Measurements from ENCODE around the gene LAMP5. TPM values are rescaled to one million over a fixed set of nuclear protein-coding genes. Genes with fewer than 3 reads are reported as not detected.

The LAMP5 gene
- total and polyA plus RNA-seq, 2 of the 13 experiments (the other 11 are each of a cell fraction or from before 2014, with no cell fraction given), result not detected

- in situ Hi-C loops (cut with HindIII; ENCODE audit: extremely low pct_ligation_motif_present, low pct_unique_long_range_greater_than_20kb), result no loop called here
- H2AFZ ChIP-seq (ENCODE audit: low read length), result no peak overlapping the region
- no peak overlapping the region for H3K4me2 ChIP-seq (ENCODE audit: low read depth, low read length)
- WGBS (ENCODE audit: low lambda C conversion rate), result 2% methylated on average over 2 of the region's 2 CpGs
- FAIRE-seq, result no peak
- TF ChIP-seq ATF3 (CRISPR knock-in tag; IDR thresholded peaks at IDR 0.05), result no peak
- peak; percentile 68 for TF ChIP-seq ATF7 (IDR thresholded peaks at IDR 0.05)
- TF ChIP-seq ATF7 (CRISPR knock-in tag; IDR thresholded peaks at IDR 0.05), result no peak
- TF ChIP-seq ZBTB4 (CRISPR knock-in tag; IDR thresholded peaks at IDR 0.05; ENCODE audit: borderline replicate concordance), result no peak
- no peak for TF ChIP-seq TAF15 (IDR thresholded peaks at IDR 0.05; ENCODE audit: low read depth, low read length, poor library complexity, severe bottlenecking)
- TF ChIP-seq ZBTB7A (CRISPR knock-in tag; IDR thresholded peaks at IDR 0.05), result no peak
- TF ChIP-seq KMT2A (CRISPR knock-in tag; IDR thresholded peaks at IDR 0.05), result no peak
- no peak for TF ChIP-seq KDM5B (CRISPR knock-in tag; IDR thresholded peaks at IDR 0.05; ENCODE audit: borderline replicate concordance)
- H3K9ac ChIP-seq (ENCODE audit: insufficient read depth, low read depth, low read length), result no peak overlapping the region
- no peaks in the 10 kb centered on the region for H4K20me1 ChIP-seq (ENCODE audit: insufficient read depth, low read length)
- BruUV-seq (replicated peaks), result no TSS peak
- ChIA-PET CTCF (ENCODE audit: low intra/inter-chr PET ratio, low total read pairs) (no interaction called here), POLR2A (no interaction called here)
- H3K9me3 ChIP-seq (ENCODE audit: low read length), result no peaks in the 10 kb centered on the region
- no peaks in the 10 kb centered on the region for H3K79me2 ChIP-seq (ENCODE audit: insufficient read depth, low read length)
- no peak for DNase-seq (ENCODE audit: low spot score)
- no peak for ATAC-seq
- H3K36me3 ChIP-seq (replicated peaks in 1 of 2; ENCODE audit: control insufficient read depth in 1 of 2, insufficient read depth in 2 of 2, low read length in 2 of 2), result no peaks in the 10 kb centered on the region
- H3K27me3 ChIP-seq (ENCODE audit: control insufficient read depth in 1 of 2, insufficient read depth in 2 of 2, low read length in 2 of 2), result no peaks in the 10 kb centered on the region
- H3K4me3 ChIP-seq (replicated peaks in 1 of 3; ENCODE audit: insufficient read depth in 1 of 3, low read depth in 2 of 3, low read length in 3 of 3), result no peak overlapping the region
- H3K27ac ChIP-seq (ENCODE audit: extremely low read length, insufficient read depth, low read length), result no peak overlapping the region
- intact Hi-C loops (cut with micrococcal nuclease; ENCODE audit: unreplicated experiment), result no loop called here
- no peaks in the 10 kb centered on the region for H3K4me1 ChIP-seq (ENCODE audit: insufficient read depth, low read length)
Observed at GRCh38 chr20:9572670-9573069, 58.3 kb downstream of the LAMP5 start.
